Mesendoderm (in vitro differentiated cells): ENCODE data around the gene UTS2R. TPM values are rescaled to one million over a fixed set of nuclear protein-coding genes. Genes with fewer than 3 reads are reported as not detected.
A peak's percentile ranks its signal among the peaks of the same experiment; 100 is the strongest.

Experiments
- DNase-seq: peaks from one replicate; pipeline ENCODE4 v3.0.0; 2013
- H2AK5ac ChIP-seq: 2 replicates; pipeline ENCODE4 v1.6.1; 2013; ENCODE audit warnings: low read length, inconsistent platforms
- H2BK120ac ChIP-seq: 2 replicates; pipeline ENCODE4 v1.6.1; 2013; ENCODE audit warnings: low read depth, mild to moderate bottlenecking, low read length, moderate library complexity, mixed read lengths
- H2BK15ac ChIP-seq: replicated peaks from 2 replicates; pipeline ENCODE4 v1.6.1; 2013; ENCODE audit warnings: low read depth, mild to moderate bottlenecking, moderate library complexity
- H2BK5ac ChIP-seq: 2 replicates; pipeline ENCODE4 v1.6.1; 2013; ENCODE audit warnings: low read length, inconsistent platforms
- H3K18ac ChIP-seq: 2 replicates; pipeline ENCODE4 v1.6.1; 2013; ENCODE audit warnings: mild to moderate bottlenecking, low read length, mixed read lengths
- H3K23ac ChIP-seq: one replicate; pipeline ENCODE4 v1.6.1; 2013; ENCODE audit warnings: low read length
- H3K27ac ChIP-seq: 2 replicates; pipeline ENCODE4 v1.5.1; 2013; ENCODE audit warnings: low read depth, mild to moderate bottlenecking, inconsistent platforms, low read length, moderate library complexity
- H3K27me3 ChIP-seq: 2 replicates; pipeline ENCODE4 v1.6.1; 2013; ENCODE audit warnings: low read length, control low read depth, mild to moderate bottlenecking, inconsistent platforms; ENCODE audit not compliant: insufficient read depth, poor library complexity
- H3K36me3 ChIP-seq: 2 replicates; pipeline ENCODE4 v1.6.1; 2013; ENCODE audit warnings: low read length, inconsistent platforms; ENCODE audit not compliant: control insufficient read depth, insufficient read depth
- H3K4ac ChIP-seq: one replicate; pipeline ENCODE4 v1.6.1; 2013; ENCODE audit warnings: low read depth, mild to moderate bottlenecking, low read length, moderate library complexity
- H3K4me1 ChIP-seq: 2 replicates; pipeline ENCODE4 v1.6.1; 2013; ENCODE audit warnings: low read depth, low read length, inconsistent platforms; ENCODE audit not compliant: control insufficient read depth
- H3K4me2 ChIP-seq: 2 replicates; pipeline ENCODE4 v1.6.1; 2013; ENCODE audit warnings: low read length
- H3K4me3 ChIP-seq: 2 replicates; pipeline ENCODE4 v1.5.1; 2013; ENCODE audit warnings: mild to moderate bottlenecking, low read length
- H3K56ac ChIP-seq: one replicate; pipeline ENCODE4 v1.6.1; 2013; ENCODE audit warnings: low read length
- H3K79me1 ChIP-seq: 2 replicates; pipeline ENCODE4 v1.6.1; 2013; ENCODE audit warnings: low read length, inconsistent platforms
- H3K79me2 ChIP-seq: 2 replicates; pipeline ENCODE4 v1.6.1; 2013; ENCODE audit warnings: mild to moderate bottlenecking, low read length; ENCODE audit not compliant: control insufficient read depth, insufficient read depth
- H3K9ac ChIP-seq: 2 replicates; pipeline ENCODE4 v1.6.1; 2013; ENCODE audit warnings: low read length, inconsistent platforms
- H4K5ac ChIP-seq: one replicate; pipeline ENCODE4 v1.6.1; 2013; ENCODE audit warnings: low read length
- H4K8ac ChIP-seq: one replicate; pipeline ENCODE4 v1.6.1; 2013; ENCODE audit warnings: low read depth, mild to moderate bottlenecking, control low read depth, low read length, moderate library complexity
- WGBS: extraction: QIAGEN DNeasy Blood & Tissue Kit; methylation state at CpG from one replicate; pipeline ENCODE4 v1.1.7; 2013; ENCODE audit warnings: low lambda C conversion rate, missing lambda C conversion rate; ENCODE audit not compliant: insufficient coverage; ENCODE audit errors: extremely low coverage; 5-methylcytosine and 5-hydroxymethylcytosine counted together
- small RNA-seq: library from polyadenylated mRNA; stranded (forward); fragments of <200 nt; extraction: miRNeasy Mini kit (QIAGEN cat#:217004); gene quantifications from one replicate; pipeline ENCODE3, GENCODE V24; 2013; ENCODE audit not compliant: insufficient read depth

Gene UTS2R

GRCh38 chr17:82418001-82418986 lies 46.7 kb downstream of the UTS2R start, which contains the start of the genes HEXD and OGFOD3:
Gene HEXD (plus strand): TSS chr17:82418347. CDS start chr17:82419800, 1,453 bp downstream.
Gene OGFOD3 (minus strand): TSS chr17:82418586. CDS start chr17:82418485, 101 bp downstream.
- peak within 1 kb of the TSS; percentile 91 for H3K18ac ChIP-seq
- H3K23ac ChIP-seq: no peak within 1 kb of the TSS
- no peak within 1 kb of the TSS for H4K5ac ChIP-seq
- no peak within 1 kb of the TSS for H4K8ac ChIP-seq
- H3K79me2 ChIP-seq: no peaks in the 10 kb centered on the region
- peak within 1 kb of the TSS; percentile 91 for H3K4me3 ChIP-seq
- peak within 1 kb of the TSS; percentile 73 for H3K4me2 ChIP-seq
- no peak within 1 kb of the TSS for H3K4ac ChIP-seq
- DNase-seq: peak; percentile 88
- H3K27ac ChIP-seq: peak within 1 kb of the TSS; percentile 60
- H3K4me1 ChIP-seq: no peaks in the 10 kb centered on the region
- H3K56ac ChIP-seq: peak within 1 kb of the TSS; percentile 99
- peak within 1 kb of the TSS; percentile 98 for H3K9ac ChIP-seq
- no peaks in the 10 kb centered on the region for H3K27me3 ChIP-seq
- H2BK120ac ChIP-seq: no peak within 1 kb of the TSS
- no peak within 1 kb of the TSS for H2BK15ac ChIP-seq
- no peaks in the 10 kb centered on the region for H3K36me3 ChIP-seq
- H3K79me1 ChIP-seq: no peaks in the 10 kb centered on the region
- peak within 1 kb of the TSS; percentile 95 for H2BK5ac ChIP-seq
- no peak within 1 kb of the TSS for H2AK5ac ChIP-seq
- no CpG with 5 or more reads among the region's 108 CpGs for WGBS

GRCh38 chr17:82419540-82419939 lies 48.0 kb downstream of the UTS2R start:
- H3K23ac ChIP-seq: no peak overlapping the region
- no peak overlapping the region for H2AK5ac ChIP-seq
- H3K56ac ChIP-seq: no peak overlapping the region
- no peak overlapping the region for H3K18ac ChIP-seq
- no peaks in the 10 kb centered on the region for H3K4me1 ChIP-seq
- H3K79me2 ChIP-seq: no peaks in the 10 kb centered on the region
- WGBS: no CpG with 5 or more reads among the region's 2 CpGs
- H3K27ac ChIP-seq: no peak overlapping the region
- no peak overlapping the region for H2BK15ac ChIP-seq
- no peak overlapping the region for H4K5ac ChIP-seq
- no peak for DNase-seq
- no peak overlapping the region for H2BK5ac ChIP-seq
- H3K4me3 ChIP-seq: no peak overlapping the region
- H2BK120ac ChIP-seq: no peak overlapping the region
- no peaks in the 10 kb centered on the region for H3K79me1 ChIP-seq
- no peaks in the 10 kb centered on the region for H3K36me3 ChIP-seq
- no peak overlapping the region for H4K8ac ChIP-seq
- no peak overlapping the region for H3K4ac ChIP-seq
- H3K27me3 ChIP-seq: no peaks in the 10 kb centered on the region
- no peak overlapping the region for H3K4me2 ChIP-seq
- no peak overlapping the region for H3K9ac ChIP-seq

GRCh38 chr17:82424001-82424862 lies 52.7 kb downstream of the UTS2R start:
- Histone ChIP-seq H3K79me2 (no peaks in the 10 kb centered on the region), H3K18ac (no peak overlapping the region), H2AK5ac (no peak overlapping the region), H3K36me3 (no peaks in the 10 kb centered on the region), H3K23ac (no peak overlapping the region), H4K5ac (no peak overlapping the region), H2BK120ac (no peak overlapping the region), H2BK15ac (no peak overlapping the region), H3K4ac (no peak overlapping the region), H3K9ac (no peak overlapping the region), H3K56ac (no peak overlapping the region), H3K4me3 (no peak overlapping the region), H3K27me3 (no peaks in the 10 kb centered on the region), H3K27ac (no peak overlapping the region), H3K4me1 (no peaks in the 10 kb centered on the region), H2BK5ac (no peak overlapping the region), H3K79me1 (no peaks in the 10 kb centered on the region), H4K8ac (no peak overlapping the region), H3K4me2 (no peak overlapping the region)
- WGBS: no CpG with 5 or more reads among the region's 25 CpGs
- peak; percentile 75 for DNase-seq

GRCh38 chr17:82424863-82425159 lies 53.2 kb downstream of the UTS2R start:
- no CpG with 5 or more reads among the region's 2 CpGs for WGBS

More at GRCh38 chr17:82424863-82425159, 53.2 kb downstream of the UTS2R start:
- Histone ChIP-seq H3K4me1 (no peaks in the 10 kb centered on the region), H3K4me3 (no peak overlapping the region), H4K5ac (no peak overlapping the region), H3K56ac (no peak overlapping the region), H3K27me3 (no peaks in the 10 kb centered on the region), H2AK5ac (no peak overlapping the region), H3K36me3 (no peaks in the 10 kb centered on the region), H3K4me2 (no peak overlapping the region), H3K9ac (no peak overlapping the region), H2BK120ac (no peak overlapping the region), H4K8ac (no peak overlapping the region), H3K4ac (no peak overlapping the region), H3K79me1 (no peaks in the 10 kb centered on the region), H2BK5ac (no peak overlapping the region), H3K23ac (no peak overlapping the region), H3K18ac (no peak overlapping the region), H3K79me2 (no peaks in the 10 kb centered on the region), H3K27ac (no peak overlapping the region), H2BK15ac (no peak overlapping the region)
- no peak for DNase-seq

Small RNAs within 50 kb of the gene (small RNA-seq; reads per million reads assigned to genes)
- gene RF00019: not detected
